ENCODE results near the gene MKNK2.
A peak's percentile ranks its signal among the peaks of the same experiment; 100 is the strongest.

Gene MKNK2

DNA sequence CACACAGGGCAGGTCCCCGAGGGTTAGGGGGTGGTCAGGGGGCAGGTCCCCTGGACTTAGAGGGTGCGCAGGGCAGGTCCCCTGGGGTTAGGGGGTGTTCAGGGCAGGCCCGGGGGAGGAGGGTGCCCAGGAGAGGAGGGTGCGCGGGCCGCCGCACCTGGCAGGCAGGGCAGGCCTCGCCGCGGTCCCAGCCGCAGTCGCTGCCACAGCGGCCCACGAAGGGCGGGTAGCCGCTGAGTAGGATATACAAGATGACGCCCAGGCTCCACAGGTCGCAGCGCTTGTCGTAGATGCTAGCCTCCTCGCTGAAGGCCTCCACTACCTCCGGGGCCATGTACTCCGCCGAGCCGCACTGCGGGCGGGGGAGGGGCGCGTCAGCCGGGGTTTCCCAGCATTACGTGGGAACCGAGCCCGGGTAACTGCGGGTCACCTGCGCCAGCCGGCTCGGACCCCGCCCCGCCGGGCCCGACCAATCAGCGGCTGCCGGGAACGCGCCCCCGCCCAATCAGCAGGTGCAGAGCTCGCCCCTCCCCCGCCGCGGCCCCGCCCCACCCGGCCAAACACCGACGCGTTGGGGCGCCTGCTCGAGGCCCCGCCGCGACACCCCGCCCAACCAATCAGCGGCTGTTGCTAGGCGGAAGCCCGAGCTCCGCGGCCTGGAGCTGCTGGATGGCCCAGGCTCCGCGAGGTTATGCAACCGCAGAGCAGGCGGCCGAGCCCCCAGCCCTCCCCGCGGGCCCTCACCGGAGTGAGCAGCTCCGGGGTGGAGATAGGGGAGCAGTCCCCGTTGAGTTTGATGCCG, 9.2 kb downstream of the MKNK2 start:
- no peaks in the 10 kb centered on the region for H3K9me3 ChIP-seq (replicated peaks in 1 of 11)
- H3K27me3 ChIP-seq = no peaks in the 10 kb centered on the region
- peak overlapping the region; percentile 85 to 98 (median 91) for H3K27ac ChIP-seq
- peak in 9 of 11 experiments; percentile 18 to 86 (median 65); a peak in 13 of 22 replicates for TF ChIP-seq Cebpa-rat (IDR thresholded peaks at IDR 0.05)
- peak overlapping the region; percentile 43 to 66 (median 57) for H3K4me3 ChIP-seq
- peak overlapping the region; percentile 96 to 100 (median 99) for H3K4me2 ChIP-seq
- peak overlapping the region; percentile 75 to 94 (median 82) for H3K9ac ChIP-seq
- peaks cover 77 to 94% (median 93%) of the 10 kb centered on the region in 11 experiments for H3K36me3 ChIP-seq
- peaks cover 39 to 97% (median 90%) of the 10 kb centered on the region in 11 experiments for H4K20me1 ChIP-seq
- peaks cover 62 to 85% (median 66%) of the 10 kb centered on the region in 10 experiments for H3K4me1 ChIP-seq

DNA sequence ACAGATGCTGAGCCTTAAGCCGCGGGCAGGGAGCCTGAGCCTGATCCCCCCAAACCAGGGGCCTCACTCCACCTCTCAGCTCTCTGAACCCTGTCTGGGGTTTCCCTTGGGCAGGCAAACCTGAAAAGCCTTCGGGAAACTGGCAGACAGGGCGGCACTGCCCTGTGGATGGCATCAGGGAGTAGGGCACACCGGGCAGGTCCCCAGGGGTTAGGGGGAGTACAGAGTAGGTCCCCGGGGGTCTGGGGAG, 9.7 kb downstream of the MKNK2 start:
- Histone ChIP-seq H4K20me1 (peaks cover 33 to 92% (median 85%) of the 10 kb centered on the region in 11 experiments), H3K4me3 (peak overlapping the region; percentile 43 to 65 (median 57)), H3K27me3 (no peaks in the 10 kb centered on the region), H3K9me3 (replicated peaks in 1 of 11) (peaks cover 0 to 2% (median 0%) of the 10 kb centered on the region in 11 experiments; a peak in 5 of 22 replicates), H3K4me1 (peaks cover 56 to 80% (median 61%) of the 10 kb centered on the region in 10 experiments), H3K27ac (peak overlapping the region; percentile 85 to 98 (median 89)), H3K9ac (peak overlapping the region; percentile 75 to 94 (median 81)), H3K4me2 (peak overlapping the region; percentile 82 to 99 (median 96)), H3K36me3 (peaks cover 73 to 89% (median 88%) of the 10 kb centered on the region in 11 experiments)
- no peak for TF ChIP-seq Cebpa-rat (IDR thresholded peaks at IDR 0.05)

DNA sequence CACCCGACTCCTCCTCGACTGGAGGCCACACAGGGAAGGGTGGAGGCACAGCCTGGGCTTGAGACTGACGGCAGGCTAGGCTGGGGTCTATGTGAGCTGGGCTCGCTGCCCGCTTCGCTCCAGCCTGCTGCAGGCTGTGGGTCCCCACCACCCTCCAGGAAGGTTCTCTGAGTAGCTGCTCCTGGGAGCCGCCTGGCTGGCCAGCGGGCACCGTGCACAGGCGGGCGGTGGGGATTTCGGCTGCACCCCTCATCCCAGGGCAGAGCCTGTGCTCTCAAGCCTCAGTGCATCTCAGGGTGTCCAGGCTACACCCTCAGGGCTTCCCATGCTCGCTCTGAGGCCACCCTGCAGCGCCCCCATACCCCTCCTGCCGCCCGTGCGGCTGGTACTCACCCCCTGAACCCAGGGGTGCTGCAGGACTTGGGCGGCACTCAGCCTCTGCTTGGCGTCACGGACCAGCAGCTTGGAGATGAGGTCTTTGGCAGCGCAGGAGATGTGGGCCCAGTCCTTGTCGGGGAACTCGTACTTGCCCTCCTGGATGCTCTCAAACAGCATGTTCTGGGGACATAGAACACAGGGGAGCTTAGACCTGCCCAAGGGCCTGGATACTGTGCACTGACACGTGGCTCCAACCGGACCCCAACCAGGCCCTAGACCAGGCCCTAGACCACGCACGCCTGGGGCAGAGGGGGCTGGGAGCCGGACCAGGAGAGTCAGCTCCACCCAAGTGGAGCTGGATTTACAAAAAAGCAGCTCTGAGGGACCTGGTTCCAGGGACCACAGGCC, 10.2 kb downstream of the MKNK2 start:
- peaks cover 28 to 86% (median 80%) of the 10 kb centered on the region in 11 experiments for H4K20me1 ChIP-seq
- peaks cover 2 to 7% (median 4%) of the 10 kb centered on the region in 11 experiments; a peak in 21 of 22 replicates for H3K9me3 ChIP-seq (replicated peaks in 1 of 11)
- H3K36me3 ChIP-seq = peaks cover 68 to 83% (median 83%) of the 10 kb centered on the region in 11 experiments
- peak overlapping the region; percentile 85 to 98 (median 89) for H3K27ac ChIP-seq
- H3K4me2 ChIP-seq = peak overlapping the region; percentile 82 to 99 (median 96)
- peaks cover 51 to 75% (median 56%) of the 10 kb centered on the region in 10 experiments for H3K4me1 ChIP-seq
- TF ChIP-seq Cebpa-rat (IDR thresholded peaks at IDR 0.05) = no peak
- peak overlapping the region in 6 of 10 experiments; percentile 46 to 65 (median 58); a peak in 11 of 20 replicates for H3K4me3 ChIP-seq
- H3K9ac ChIP-seq = peak overlapping the region; percentile 75 to 94 (median 81)
- no peaks in the 10 kb centered on the region for H3K27me3 ChIP-seq

DNA sequence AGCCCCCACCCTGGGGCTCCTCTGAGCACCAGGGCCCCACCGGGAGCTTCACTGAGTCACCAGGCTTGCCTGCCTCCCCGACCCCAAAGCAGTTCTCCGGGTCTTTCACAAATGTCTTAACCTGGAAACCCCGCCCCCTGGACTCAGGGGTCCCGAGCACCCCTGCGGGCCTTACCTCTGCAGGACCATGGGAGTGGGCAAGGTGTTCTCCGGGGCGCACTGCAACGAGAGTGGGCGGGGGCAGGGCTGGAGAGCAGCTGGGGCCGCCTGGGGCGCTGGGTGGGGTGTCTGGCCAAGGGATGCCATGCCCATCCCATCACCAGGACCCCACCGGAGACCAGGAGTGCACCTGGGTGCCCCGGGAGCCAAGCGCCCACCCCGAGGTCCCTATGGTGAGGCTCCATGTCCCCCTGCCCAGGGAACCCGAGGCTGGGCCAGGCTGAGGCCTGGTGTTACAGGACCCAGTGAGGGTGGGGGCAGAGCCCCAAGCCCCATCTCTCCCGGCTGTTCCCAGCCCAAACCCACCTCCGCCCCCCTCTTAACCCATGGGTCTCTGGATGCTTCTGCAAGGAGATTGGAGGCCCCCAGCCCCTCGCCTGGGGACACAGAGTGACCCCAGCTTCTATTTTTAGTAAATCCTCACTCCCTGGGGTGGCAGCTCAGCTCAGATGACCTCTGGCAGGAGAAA, 10.9 kb downstream of the MKNK2 start:
- 0 out of 20 replicates have a peak overlapping the region, but pooled peaks of 1 of the 10 experiments have one; percentile 65 for H3K4me3 ChIP-seq
- no peak for TF ChIP-seq Cebpa-rat (IDR thresholded peaks at IDR 0.05)
- H3K9ac ChIP-seq = peak overlapping the region in 10 of 11 experiments; percentile 31 to 94 (median 82); a peak in 14 of 22 replicates
- peaks cover 60 to 76% (median 75%) of the 10 kb centered on the region in 11 experiments for H3K36me3 ChIP-seq
- H4K20me1 ChIP-seq = peaks cover 21 to 79% (median 72%) of the 10 kb centered on the region in 11 experiments
- no peaks in the 10 kb centered on the region for H3K27me3 ChIP-seq
- peaks cover 8 to 15% (median 11%) of the 10 kb centered on the region in 11 experiments; a peak in 21 of 22 replicates for H3K9me3 ChIP-seq (replicated peaks in 1 of 11)
- peak overlapping the region in 10 of 11 experiments; percentile 85 to 97 (median 88); a peak in 14 of 22 replicates for H3K27ac ChIP-seq
- peak overlapping the region in 8 of 11 experiments; percentile 82 to 99 (median 96); a peak in 10 of 22 replicates for H3K4me2 ChIP-seq
- peaks cover 44 to 73% (median 50%) of the 10 kb centered on the region in 10 experiments for H3K4me1 ChIP-seq

DNA sequence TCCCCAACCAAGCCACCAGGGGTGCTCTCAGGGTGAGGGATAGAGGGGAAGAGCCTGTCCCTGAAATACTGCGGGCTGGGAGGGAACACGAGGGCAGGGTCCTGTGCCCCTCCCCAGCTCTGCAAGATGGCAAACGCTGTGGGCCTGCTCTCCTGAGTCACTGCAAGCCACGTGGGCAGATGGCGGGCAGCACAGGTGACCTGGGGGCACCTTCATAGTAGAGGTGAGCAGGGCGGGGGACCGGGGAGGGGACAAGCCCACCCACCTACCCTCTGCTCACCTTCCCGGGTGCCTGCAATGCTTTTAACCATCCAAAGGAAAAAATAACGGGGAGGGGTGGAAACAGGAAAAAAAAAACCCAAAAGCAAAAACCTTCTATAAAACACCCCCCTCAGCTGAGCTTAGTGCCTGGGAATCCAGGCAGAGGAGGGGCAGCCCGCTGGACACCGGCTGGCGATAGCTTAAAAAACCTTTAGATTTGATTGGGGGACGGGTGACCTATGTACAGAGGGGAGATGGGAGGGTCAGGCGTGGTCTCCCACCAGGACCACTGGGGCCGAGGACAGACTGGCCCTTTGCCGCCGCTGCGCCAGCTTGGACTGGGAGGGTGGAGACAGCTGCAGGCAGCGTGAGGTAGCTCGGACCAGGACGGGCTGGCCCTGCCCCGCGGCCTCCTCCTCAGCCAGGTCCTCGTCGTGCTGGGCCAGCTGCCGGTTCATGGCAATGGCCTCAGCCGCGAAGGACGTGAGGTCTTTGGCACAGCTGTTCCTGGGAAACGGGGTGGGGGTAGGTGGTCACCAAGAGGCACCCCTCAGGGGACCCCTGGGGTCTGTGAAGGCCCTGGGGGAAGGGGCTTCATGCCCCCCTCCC, 11.7 kb downstream of the MKNK2 start:
- TF ChIP-seq Cebpa-rat (IDR thresholded peaks at IDR 0.05) = no peak
- Histone ChIP-seq H3K4me2 (no peak overlapping the region), H3K27ac (peak overlapping the region in 5 of 11 experiments; percentile 20 to 97 (median 87); a peak in 3 of 22 replicates), H3K9ac (peak overlapping the region in 2 of 11 experiments; percentile 41 to 78; a peak in 1 of 22 replicates), H3K9me3 (replicated peaks in 1 of 11) (peaks cover 8 to 17% (median 12%) of the 10 kb centered on the region in 11 experiments; a peak in 21 of 22 replicates), H3K27me3 (no peaks in the 10 kb centered on the region), H4K20me1 (peaks cover 13 to 71% (median 64%) of the 10 kb centered on the region in 11 experiments; a peak in 21 of 22 replicates), H3K4me3 (no peak overlapping the region), H3K4me1 (peaks cover 40 to 71% (median 47%) of the 10 kb centered on the region in 10 experiments), H3K36me3 (peaks cover 55 to 68% (median 67%) of the 10 kb centered on the region in 11 experiments)

DNA sequence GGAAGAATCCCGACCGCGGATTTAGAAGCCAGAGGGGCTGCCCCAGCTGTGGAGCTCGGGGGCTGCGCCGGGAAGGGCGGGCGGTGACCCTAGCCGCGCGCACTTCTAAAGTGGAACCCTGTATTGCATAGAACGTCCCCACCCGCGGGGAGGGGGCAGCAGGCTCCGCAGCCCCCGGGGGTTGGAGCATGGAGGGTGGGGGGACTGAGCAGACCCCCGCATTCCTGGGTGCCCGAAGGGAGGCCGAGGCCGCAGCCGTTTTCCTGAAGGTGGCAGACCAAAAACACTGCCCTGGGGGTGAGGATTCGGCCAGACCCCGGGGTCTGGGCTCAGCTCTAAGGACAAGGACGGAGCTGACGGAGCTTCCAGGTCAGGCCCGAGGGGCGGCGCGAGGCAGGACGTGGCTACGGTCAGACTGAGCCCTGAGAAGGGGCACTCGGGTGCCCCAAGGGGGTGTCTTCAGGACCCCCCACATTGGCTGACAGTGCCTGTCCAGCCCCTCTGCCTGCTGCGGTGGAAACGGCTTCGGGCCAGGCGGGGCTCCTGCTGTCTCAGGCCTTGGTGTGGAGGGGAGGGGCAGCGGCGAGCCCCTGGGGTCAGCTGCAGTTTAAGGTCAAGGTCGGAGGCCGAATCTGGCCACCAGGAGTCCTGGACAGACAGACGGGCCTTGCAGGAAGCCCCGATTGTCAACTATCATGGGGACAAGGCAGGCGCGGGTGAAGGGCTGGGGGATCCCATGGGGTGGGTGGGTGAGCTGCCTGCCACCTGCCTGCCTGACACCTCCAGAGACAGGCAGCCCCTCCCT, 12.6 kb downstream of the MKNK2 start:
- TF ChIP-seq Cebpa-rat (IDR thresholded peaks at IDR 0.05) = no peak
- Histone ChIP-seq H3K36me3 (peaks cover 54 to 61% (median 60%) of the 10 kb centered on the region in 11 experiments), H3K27ac (peak overlapping the region in 1 of 11 experiments; percentile 32; a peak in 3 of 22 replicates), H4K20me1 (peaks cover 5 to 63% (median 56%) of the 10 kb centered on the region in 11 experiments; a peak in 20 of 22 replicates), H3K4me1 (peaks cover 40 to 71% (median 47%) of the 10 kb centered on the region in 10 experiments), H3K9me3 (replicated peaks in 1 of 11) (peaks cover 8 to 17% (median 12%) of the 10 kb centered on the region in 11 experiments; a peak in 21 of 22 replicates), H3K27me3 (no peaks in the 10 kb centered on the region), H3K9ac (peak overlapping the region in 1 of 11 experiments; percentile 9; a peak in 2 of 22 replicates), H3K4me2 (no peak overlapping the region), H3K4me3 (no peak overlapping the region)

Data from BLaER1 treated with 17β-estradiol and CSF1 and Interleukin-3, amounts not matched to agents 10 nM and 100 nM (cell line).